GM12875 (cell line): ENCODE data around the gene NACC2.

Experiments
- H3K4me3 ChIP-seq: one replicate; pipeline ENCODE4 v1.5.1; 2011; ENCODE audit warnings: low read depth, low read length, control low read depth
- CTCF ChIP-seq: IDR thresholded peaks from 2 replicates; pipeline ENCODE4 v1.5.1; 2011; ENCODE audit warnings: low read depth, mild to moderate bottlenecking, control low read depth, inconsistent platforms, low read length, moderate library complexity, borderline replicate concordance; ENCODE audit not compliant: insufficient read depth

The NACC2 gene

GRCh38 chr9:136004219-136004618 lies 90.9 kb downstream of the NACC2 start:
- no peak overlapping the region for H3K4me3 ChIP-seq
- TF ChIP-seq CTCF: no peak

GRCh38 chr9:136003411-136004218 lies 91.5 kb downstream of the NACC2 start:
- TF ChIP-seq CTCF: no peak
- H3K4me3 ChIP-seq: no peak overlapping the region

- H3K4me3 ChIP-seq: no peak overlapping the region
- TF ChIP-seq CTCF: no peak
Measured at GRCh38 chr9:136002881-136003280, 92.2 kb downstream of the NACC2 start.

- TF ChIP-seq CTCF: no peak
- no peak overlapping the region for H3K4me3 ChIP-seq
Measured at GRCh38 chr9:136002215-136002614, 92.9 kb downstream of the NACC2 start.

- TF ChIP-seq CTCF: no peak
- no peak overlapping the region for H3K4me3 ChIP-seq
Measured at GRCh38 chr9:136001231-136001630, 93.9 kb downstream of the NACC2 start.

- TF ChIP-seq CTCF: no peak
Measured at GRCh38 chr9:135998410-135999071, 96.5 kb downstream of the NACC2 start.

GRCh38 chr9:135998016-135998380 lies 97.1 kb downstream of the NACC2 start:
- TF ChIP-seq CTCF: no peak
- H3K4me3 ChIP-seq: no peak overlapping the region

More at GRCh38 chr9:135998410-135999071, 96.5 kb downstream of the NACC2 start:
- H3K4me3 ChIP-seq: no peak overlapping the region
